Esophagus squamous epithelium (tissue), 5 donors: ENCODE measurements around the gene DOCK1. TPM values are rescaled to one million over a fixed set of nuclear protein-coding genes. Genes with fewer than 3 reads are reported as not detected.

Experiments used
- DNase-seq: peaks from one replicate; lab custom pipeline; 2025; lab: John Stamatoyannopoulos, UW
- H3K27ac ChIP-seq, 4 donors: fragments of 200-600 bp; sonication (generic); one replicate each; pipeline ENCODE4 v1.5.1; 2016 to 2019; ENCODE audit warnings: mild to moderate bottlenecking in 1 of 4
- H3K27me3 ChIP-seq, 4 donors: fragments of 200-600 bp; sonication (generic); 1 replicate in 3 of 4; 2 replicates in 1 of 4; pipeline versions ENCODE4 v1.5.1 to v1.6.0; 2017 to 2021; ENCODE audit warnings: antibody characterized with exemption in 1 of 4
- H3K36me3 ChIP-seq, 3 donors: fragments of 200-600 bp; sonication (generic); one replicate each; pipeline ENCODE4 v1.5.1; 2016 to 2019
- H3K4me1 ChIP-seq, 3 donors: fragments of 200-600 bp; sonication (generic); one replicate each; pipeline ENCODE4 v1.5.1; 2017 to 2019
- H3K4me3 ChIP-seq, 4 donors: fragments of 200-600 bp; sonication (generic); 1 replicate in 3 of 4; 2 replicates in 1 of 4; pipeline ENCODE4 v1.5.1; 2016 to 2019; ENCODE audit warnings: mild to moderate bottlenecking in 2 of 4, moderate library complexity in 1 of 4
- H3K9me3 ChIP-seq, 3 donors: fragments of 200-600 bp; sonication (generic); one replicate each; pipeline ENCODE4 v1.5.1; 2016 to 2019
- POLR2A ChIP-seq, 4 donors: fragments of 450-650 bp; IDR thresholded peaks; one replicate each; pipeline ENCODE4 v1.6.1; 2017; ENCODE audit warnings: antibody characterized with exemption in 4 of 4, mild to moderate bottlenecking in 4 of 4, moderate library complexity in 3 of 4
- WGBS, 2 donors: methylation state at CpG; one replicate each; pipeline ENCODE4 v1.1.5; 2018; 5-methylcytosine and 5-hydroxymethylcytosine counted together
- intact Hi-C: fragments of 100-400 bp; cut with DNase I; formaldehyde crosslinking; loops from one replicate; pipeline ENCODE4 v1.15.0; 2022
- total RNA-seq, 4 donors: library from RNA; depleted of rRNA; stranded (reverse); fragments of >200 nt; gene quantifications; one replicate each; pipeline ENCODE4 v1.1.0, GENCODE V29; 2016
- TF ChIP-seq, protein P1 (sequence below), 6 experiments: fragments of 450-650 bp in 4 of 6; fragments of 200-600 bp in 2 of 6; sonication (generic) in 2 of 6; IDR thresholded peaks; one replicate each; pipeline ENCODE4 v1.5.1; 2016 to 2019; ENCODE audit warnings: antibody characterized with exemption in 6 of 6, mild to moderate bottlenecking in 4 of 6, moderate library complexity in 4 of 6
- donor health status: DM: yes; HTN: yes; CAD: no.

DOCK1 gene
- total RNA-seq, 4 donors from 2014 or later, result 31.8 to 83.4 (median 49.8) TPM

DNA sequence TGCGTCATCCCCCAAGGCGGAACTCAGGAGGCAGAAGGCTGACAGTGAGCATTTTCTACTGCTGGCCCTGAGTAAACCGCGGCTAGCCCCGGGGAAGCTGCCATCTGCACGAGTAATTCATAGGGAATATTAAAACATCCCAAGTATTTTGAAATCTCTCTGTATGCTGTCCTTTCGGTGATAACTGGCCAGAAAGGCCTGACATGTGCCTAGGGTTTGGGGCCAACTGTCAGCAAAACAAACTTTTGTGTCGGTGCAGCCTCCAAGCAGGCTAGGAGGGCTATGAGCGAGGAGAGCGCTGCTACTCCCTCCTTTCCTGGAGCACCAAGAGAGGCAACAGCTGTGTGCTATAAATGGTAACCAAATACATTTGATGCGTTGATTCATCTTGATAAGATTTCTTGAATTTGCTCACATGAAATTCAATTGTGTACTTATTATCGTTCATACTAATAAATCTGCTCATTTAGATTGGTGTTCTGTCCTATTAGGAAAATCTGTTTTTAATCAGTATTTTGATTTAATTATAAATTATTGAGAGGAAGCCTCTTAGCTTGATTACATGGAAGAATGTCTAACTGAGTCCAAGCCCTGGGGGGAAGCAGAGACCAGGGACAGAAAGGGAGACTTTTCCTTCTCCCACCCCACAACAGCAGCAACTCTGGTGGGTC is 519.5 kb downstream of the DOCK1 start:
- intact Hi-C loops, result no loop called here
- H3K36me3 ChIP-seq, result peaks cover 0 to 98% (median 7%) of the 10 kb centered on the region in 3 donors
- no peak overlapping the region for H3K4me3 ChIP-seq
- DNase-seq, result no peak
- WGBS, 2 donors, result 78 to 93% methylated on average over 9 to 12 of the region's 12 CpGs
- TF ChIP-seq, protein P1, sequence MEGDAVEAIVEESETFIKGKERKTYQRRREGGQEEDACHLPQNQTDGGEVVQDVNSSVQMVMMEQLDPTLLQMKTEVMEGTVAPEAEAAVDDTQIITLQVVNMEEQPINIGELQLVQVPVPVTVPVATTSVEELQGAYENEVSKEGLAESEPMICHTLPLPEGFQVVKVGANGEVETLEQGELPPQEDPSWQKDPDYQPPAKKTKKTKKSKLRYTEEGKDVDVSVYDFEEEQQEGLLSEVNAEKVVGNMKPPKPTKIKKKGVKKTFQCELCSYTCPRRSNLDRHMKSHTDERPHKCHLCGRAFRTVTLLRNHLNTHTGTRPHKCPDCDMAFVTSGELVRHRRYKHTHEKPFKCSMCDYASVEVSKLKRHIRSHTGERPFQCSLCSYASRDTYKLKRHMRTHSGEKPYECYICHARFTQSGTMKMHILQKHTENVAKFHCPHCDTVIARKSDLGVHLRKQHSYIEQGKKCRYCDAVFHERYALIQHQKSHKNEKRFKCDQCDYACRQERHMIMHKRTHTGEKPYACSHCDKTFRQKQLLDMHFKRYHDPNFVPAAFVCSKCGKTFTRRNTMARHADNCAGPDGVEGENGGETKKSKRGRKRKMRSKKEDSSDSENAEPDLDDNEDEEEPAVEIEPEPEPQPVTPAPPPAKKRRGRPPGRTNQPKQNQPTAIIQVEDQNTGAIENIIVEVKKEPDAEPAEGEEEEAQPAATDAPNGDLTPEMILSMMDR (IDR thresholded peaks at IDR 0.05), result no peak
- TF ChIP-seq POLR2A (IDR thresholded peaks at IDR 0.05), result no peak
- H3K9me3 ChIP-seq, result no peaks in the 10 kb centered on the region
- H3K4me1 ChIP-seq, result no peaks in the 10 kb centered on the region
- no peaks in the 10 kb centered on the region for H3K27me3 ChIP-seq
- peak overlapping the region in 1 of 4 donors; percentile 11 for H3K27ac ChIP-seq

DNA sequence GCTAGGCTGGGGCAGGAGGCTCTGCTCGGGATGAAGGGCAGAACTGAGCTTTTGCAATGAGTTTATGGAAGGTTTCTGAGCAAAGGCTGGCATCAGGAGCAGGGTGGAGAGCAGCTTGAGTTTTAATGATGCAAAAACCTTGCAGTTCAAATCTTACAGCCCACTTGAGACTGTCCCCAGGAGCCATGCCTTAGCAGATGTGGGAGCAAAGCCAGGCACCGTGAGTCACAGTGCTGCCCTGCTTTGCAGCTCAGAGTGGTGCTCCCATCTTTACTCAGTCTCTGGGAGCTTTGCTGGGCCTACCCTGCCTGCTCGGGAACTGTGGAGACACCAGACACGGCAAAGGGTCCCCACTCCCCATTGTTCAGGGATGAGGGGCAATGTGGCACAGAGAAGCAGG is 521.5 kb downstream of the DOCK1 start:
- peaks cover 0 to 98% (median 7%) of the 10 kb centered on the region in 3 donors for H3K36me3 ChIP-seq
- no peaks in the 10 kb centered on the region for H3K27me3 ChIP-seq
- no peak for DNase-seq
- no peak for TF ChIP-seq POLR2A (IDR thresholded peaks at IDR 0.05)
- TF ChIP-seq, protein P1 (IDR thresholded peaks at IDR 0.05), result no peak
- intact Hi-C loops, result no loop called here
- 56 to 92% methylated on average over 1 of the region's 4 CpGs for WGBS, 2 donors
- no peaks in the 10 kb centered on the region for H3K9me3 ChIP-seq
- no peaks in the 10 kb centered on the region for H3K4me1 ChIP-seq
- no peak overlapping the region for H3K4me3 ChIP-seq
- H3K27ac ChIP-seq, result no peak overlapping the region

DNA sequence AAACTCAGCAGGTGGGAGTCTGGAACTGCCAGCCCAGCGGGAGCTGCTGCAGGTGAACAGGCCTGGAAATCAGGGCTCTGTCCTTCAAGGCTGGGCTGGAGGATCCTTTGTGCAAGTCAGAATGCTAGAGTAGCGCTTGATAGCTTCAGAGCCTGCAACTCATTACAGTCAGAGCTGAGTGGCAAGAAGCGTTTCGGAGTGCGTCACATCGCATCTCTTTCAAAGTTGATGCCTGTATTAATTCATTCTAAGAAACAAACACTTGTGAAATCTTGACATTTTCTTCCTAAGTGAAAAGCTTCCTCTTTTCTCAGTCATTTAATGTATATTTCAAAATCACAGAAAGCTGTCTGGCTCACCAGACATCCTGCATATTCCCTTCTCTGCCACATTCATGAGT is 522.7 kb downstream of the DOCK1 start:
- intact Hi-C loops, result no loop called here
- H3K27ac ChIP-seq, result no peak overlapping the region
- H3K9me3 ChIP-seq, result no peaks in the 10 kb centered on the region
- no peaks in the 10 kb centered on the region for H3K27me3 ChIP-seq
- no peak overlapping the region for H3K4me3 ChIP-seq
- no peak for TF ChIP-seq POLR2A (IDR thresholded peaks at IDR 0.05)
- TF ChIP-seq, protein P1 (IDR thresholded peaks at IDR 0.05), result no peak
- 92 to 93% methylated on average over 5 to 6 of the region's 6 CpGs for WGBS, 2 donors
- no peak for DNase-seq
- no peaks in the 10 kb centered on the region for H3K4me1 ChIP-seq
- H3K36me3 ChIP-seq, result peaks cover 0 to 99% (median 7%) of the 10 kb centered on the region in 3 donors

DNA sequence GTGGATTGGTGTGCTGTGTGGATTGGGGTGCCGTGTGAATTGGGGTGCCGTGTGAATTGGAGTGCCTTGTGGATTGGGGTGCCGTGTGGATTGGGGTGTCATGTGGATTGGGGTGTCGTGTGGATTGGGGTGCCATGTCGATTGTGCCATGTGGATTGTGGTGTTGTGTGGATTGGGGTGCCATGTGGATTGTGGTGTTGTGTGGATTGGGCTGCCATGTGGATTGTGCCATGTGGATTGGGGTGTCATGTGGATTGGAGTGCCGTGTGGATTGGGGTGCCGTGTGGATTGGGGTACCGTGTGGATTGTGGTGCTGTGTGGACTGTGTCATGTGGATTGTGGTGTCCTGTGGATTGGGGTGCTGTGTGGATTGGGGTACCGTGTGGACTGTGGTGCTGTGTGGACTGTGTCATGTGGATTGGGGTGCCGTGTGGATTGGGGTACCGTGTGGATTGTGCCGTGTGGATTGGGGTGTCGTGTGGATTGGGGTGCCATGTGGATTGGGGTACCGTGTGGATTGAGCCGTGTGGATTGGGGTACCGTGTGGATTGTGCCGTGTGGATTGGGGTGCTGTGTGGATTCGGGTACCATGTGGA is 523.3 kb downstream of the DOCK1 start:
- intact Hi-C loops, result no loop called here
- no peak for DNase-seq
- H3K4me3 ChIP-seq, result no peak overlapping the region
- peaks cover 0 to 99% (median 7%) of the 10 kb centered on the region in 3 donors for H3K36me3 ChIP-seq
- H3K27me3 ChIP-seq, result no peaks in the 10 kb centered on the region
- WGBS, 2 donors, result 90 to 94% methylated on average over 5 to 18 of the region's 18 CpGs
- no peak overlapping the region for H3K27ac ChIP-seq
- no peaks in the 10 kb centered on the region for H3K9me3 ChIP-seq
- TF ChIP-seq POLR2A (IDR thresholded peaks at IDR 0.05), result no peak
- TF ChIP-seq, protein P1 (IDR thresholded peaks at IDR 0.05), result no peak
- no peaks in the 10 kb centered on the region for H3K4me1 ChIP-seq

DNA sequence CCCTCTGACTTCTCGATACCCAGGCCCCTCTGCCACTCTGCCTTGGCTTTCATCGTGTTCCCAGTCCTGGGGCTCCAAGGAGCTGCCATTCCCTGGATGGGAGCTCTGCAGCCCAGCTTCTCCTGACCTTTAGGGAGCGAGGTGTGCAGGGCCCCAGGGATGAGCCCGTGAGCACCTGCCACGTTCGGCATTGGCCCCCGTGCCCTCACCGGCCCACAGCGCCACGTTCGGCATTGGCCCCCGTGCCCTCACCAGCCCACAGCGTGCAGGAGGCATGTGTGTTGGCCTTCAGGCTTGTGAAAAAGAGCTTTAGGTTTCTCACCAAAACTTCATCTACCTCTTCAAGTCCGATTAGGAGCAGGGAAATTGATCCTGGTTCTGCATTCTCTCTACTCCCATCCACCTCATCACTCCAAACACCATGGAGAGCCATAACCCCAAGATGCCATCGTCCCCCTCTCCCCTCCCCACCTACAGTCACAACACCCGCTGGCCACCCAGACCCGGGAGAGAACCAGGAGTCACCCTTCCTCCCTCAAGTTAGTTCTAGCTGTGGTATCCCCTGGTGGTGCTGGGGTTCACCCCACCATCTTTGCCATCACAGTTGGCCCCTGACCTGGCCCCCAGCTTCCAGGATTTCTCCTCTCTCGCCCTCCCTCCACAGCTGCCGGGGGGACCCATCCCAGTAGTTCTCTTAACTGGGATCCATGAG is 524.5 kb downstream of the DOCK1 start:
- 93 to 94% methylated on average over 6 to 12 of the region's 19 CpGs for WGBS, 2 donors
- Histone ChIP-seq H3K9me3 (no peaks in the 10 kb centered on the region), H3K4me1 (no peaks in the 10 kb centered on the region), H3K27ac (no peak overlapping the region), H3K27me3 (no peaks in the 10 kb centered on the region), H3K36me3 (peaks cover 0 to 99% (median 7%) of the 10 kb centered on the region in 3 donors), H3K4me3 (no peak overlapping the region)
- no peak for DNase-seq
- intact Hi-C loops, result no loop called here
- TF ChIP-seq, protein P1 (IDR thresholded peaks at IDR 0.05), result no peak
- no peak for TF ChIP-seq POLR2A (IDR thresholded peaks at IDR 0.05)
